GM21737 (cell line): ENCODE data around the gene FOXO3.

ENCODE experiments used
- ATAC-seq: cut with Tn5 transposase; IDR thresholded peaks from one replicate; pipeline ENCODE4 v1.9.1; 2021; ENCODE audit warnings: mild to moderate bottlenecking, moderate library complexity; ENCODE audit not compliant: unreplicated experiment

The FOXO3 gene

DNA sequence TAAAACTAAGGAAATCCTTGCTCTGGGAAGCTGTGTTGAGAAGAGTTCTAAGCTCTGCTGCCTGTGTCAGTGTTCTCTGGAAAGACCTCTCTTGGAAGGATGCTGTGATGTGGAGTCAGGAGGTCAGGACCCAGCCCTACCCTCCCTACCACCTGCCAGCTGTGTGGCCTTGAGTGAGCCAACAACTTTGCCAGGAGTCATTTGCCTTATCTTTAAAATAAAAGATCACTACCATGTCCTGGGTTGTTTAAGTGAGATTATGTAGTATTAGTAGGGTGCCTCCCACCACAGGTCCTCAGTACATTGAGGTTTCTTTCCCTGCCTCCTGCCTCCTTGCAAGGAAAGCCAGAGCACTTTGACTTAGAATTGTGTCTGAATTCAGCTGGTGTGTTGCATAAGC is 64.9 kb downstream of the FOXO3 start:
- no peak for ATAC-seq

GRCh38 chr6:108626777-108627176 is 66.1 kb downstream of the FOXO3 start:
- no peak for ATAC-seq

- no peak for ATAC-seq
Observed at GRCh38 chr6:108627692-108628550, 67.2 kb downstream of the FOXO3 start.

DNA sequence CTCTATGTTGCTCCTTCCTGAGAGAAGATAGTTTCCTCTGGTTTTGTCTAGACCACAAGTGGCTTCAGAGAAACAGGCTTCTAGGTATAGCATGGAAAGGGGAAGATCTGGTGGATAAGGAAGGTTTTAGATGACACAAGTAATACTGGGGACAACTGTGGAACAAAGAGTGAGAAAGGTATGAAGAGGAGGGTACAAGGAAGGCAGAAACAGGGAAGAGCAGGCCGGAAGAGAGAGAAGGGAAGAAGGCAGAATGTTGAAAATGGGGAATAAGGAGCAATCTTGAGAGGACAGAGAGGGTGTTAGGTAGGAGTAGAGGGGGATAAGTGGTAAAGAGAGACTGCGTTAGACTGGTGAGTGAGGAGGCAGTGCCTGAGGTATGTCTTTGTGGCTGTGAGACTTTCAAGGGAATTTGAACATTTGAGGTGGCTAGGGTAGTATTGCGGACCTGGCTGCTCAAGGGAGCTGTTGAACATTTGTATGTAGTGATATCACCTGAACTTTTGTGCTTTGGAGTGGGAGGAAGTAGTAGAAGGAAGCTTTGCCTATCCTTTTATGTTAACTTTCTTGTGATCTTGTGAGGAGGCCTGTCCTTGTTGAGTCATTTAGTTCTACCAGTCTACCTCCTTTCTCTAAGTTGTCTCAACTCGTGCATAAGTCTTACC is 69.5 kb downstream of the FOXO3 start:
- ATAC-seq = no peak

DNA sequence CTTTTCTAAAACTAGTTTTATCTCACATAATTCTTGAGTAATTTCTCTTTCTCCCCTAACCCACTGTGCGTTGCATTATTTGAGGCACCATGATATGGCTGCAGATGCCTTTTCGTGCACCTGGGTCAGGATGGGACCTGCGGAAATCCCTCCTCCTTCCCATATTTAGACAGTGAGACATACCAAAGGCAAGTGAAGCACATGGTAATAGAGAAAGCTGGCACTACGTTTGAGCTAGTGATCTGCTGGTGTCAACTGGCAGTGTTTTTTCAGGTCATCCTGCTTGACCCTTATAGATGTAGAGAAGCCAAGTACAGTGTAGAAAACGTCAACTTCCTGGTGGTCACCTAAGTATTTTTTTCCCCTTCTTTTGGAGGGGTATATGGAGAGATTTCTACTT is 71.7 kb downstream of the FOXO3 start:
- ATAC-seq = no peak

DNA sequence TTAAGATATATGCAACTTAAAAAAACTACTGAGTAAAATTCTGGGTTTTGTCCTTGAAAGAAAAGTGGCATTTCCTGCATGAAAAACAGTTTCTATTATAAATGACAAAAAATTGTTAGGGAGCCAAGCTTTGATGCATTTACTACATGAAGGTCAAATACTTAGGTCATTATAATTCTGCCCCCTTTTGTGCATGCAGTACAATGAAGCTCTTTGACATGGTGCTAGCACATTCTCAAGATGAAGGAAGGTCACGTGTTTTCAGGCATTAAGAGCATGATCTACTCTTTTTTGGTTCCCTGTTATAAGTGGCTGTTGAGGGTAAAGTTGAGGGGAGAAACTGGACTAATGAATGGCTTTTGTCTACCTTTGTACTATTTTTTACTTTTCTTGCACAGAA is 72.7 kb downstream of the FOXO3 start:
- no peak for ATAC-seq

DNA sequence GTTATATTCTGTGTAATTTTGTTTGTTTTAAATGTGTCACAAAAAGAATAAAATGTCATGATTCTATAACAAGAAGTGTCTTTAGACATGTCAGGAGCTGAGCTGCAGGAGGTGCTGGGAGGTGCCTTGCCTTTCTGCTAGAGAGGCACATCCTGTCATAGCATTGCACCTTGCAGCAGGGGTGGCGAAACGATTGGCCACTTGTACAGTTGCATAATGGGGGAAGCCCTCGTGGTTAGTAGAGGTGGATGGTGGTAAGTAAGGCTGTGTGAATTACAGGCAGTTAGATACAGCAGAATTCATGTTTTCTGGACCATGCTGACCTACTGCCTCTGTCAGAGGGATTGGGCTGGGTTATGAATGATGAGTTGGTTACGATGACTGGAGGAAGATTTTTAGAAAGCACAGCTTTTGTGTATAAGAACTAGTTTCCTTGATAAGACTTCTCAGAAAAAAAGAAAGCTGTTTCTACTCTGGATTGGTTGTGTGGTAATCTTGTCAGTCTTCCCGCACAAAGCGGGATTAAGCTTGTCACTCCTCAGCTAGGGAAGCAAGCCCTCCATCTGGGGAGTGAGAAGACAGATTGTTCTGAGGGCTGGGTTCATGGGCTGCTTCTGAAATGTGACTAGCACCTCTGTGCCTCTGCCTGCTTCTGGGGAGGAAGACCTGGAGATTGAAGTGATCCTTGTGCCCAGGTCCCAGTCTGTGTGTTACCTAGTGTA is 74.9 kb downstream of the FOXO3 start:
- ATAC-seq = no peak

GRCh38 chr6:108637963-108638362 is 77.2 kb downstream of the FOXO3 start:
- no peak for ATAC-seq

DNA sequence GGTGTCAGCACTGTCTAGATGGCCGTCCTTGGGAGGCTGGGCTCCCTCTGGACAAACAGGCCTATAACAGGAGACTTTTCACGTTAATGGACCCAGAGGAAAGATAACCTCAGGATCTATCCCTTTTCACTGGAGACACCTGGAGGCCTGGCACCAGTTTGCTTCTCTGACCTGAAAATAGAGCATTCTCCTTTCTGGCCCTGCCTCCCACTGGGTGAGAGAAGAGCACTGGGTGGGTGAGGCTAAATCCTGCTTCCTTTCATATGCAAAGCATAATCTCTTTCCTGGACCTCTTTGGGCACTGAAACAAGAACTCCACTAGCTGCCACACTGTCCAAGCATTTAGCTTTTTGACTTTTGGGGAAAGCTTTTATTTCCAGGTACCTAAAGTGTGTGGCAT is 78.3 kb downstream of the FOXO3 start:
- no peak for ATAC-seq

DNA sequence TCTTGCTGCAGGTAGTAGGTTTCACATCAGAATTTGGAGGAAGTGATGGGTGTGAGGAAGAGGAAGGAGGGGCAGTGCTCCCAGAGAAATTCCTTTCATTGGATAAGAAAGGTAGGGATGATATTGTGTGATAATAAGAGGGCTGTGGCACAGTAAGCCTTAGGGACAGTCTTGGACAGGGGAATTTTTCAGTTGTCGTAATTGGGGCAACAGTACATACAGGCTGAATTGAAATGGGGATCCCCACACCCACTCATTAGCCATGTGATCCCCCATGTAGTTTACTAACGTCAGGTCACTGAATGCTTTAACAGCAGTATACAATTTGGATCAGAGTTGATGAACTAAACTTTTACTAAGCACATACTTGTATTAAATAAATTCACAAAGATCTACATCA is 79.4 kb downstream of the FOXO3 start:
- ATAC-seq = no peak

DNA sequence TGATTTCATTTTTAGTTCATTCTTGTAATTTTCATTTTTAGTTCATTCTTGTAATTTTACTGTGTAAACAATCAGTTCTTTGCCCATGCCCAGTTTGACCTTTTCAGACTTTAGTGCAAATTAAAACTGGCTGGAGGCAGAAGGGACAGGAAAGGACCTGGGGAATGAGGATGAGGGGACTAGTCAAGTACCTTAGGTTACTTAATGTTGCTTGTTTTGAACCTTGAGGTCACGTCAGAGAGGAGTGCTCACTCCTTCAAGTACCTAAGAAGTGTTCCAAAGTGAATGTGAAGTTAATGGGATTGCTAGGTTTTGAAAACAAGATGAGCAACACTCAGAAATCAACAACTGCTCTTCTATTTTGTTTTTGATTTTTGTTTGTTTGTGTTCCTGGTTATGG is 82.5 kb downstream of the FOXO3 start:
- ATAC-seq = no peak

- ATAC-seq = no peak
Observed at GRCh38 chr6:108644252-108644651, 83.5 kb downstream of the FOXO3 start.

- ATAC-seq = no peak
Observed at GRCh38 chr6:108648191-108648590, 87.5 kb downstream of the FOXO3 start.

- no peak for ATAC-seq
Observed at GRCh38 chr6:108650325-108650724, 89.6 kb downstream of the FOXO3 start.

- ATAC-seq = no peak
Observed at GRCh38 chr6:108650781-108651180, 90.1 kb downstream of the FOXO3 start.

GRCh38 chr6:108651340-108652227 is 90.9 kb downstream of the FOXO3 start:
- ATAC-seq = no peak

GRCh38 chr6:108652375-108652774 is 91.7 kb downstream of the FOXO3 start:
- no peak for ATAC-seq

DNA sequence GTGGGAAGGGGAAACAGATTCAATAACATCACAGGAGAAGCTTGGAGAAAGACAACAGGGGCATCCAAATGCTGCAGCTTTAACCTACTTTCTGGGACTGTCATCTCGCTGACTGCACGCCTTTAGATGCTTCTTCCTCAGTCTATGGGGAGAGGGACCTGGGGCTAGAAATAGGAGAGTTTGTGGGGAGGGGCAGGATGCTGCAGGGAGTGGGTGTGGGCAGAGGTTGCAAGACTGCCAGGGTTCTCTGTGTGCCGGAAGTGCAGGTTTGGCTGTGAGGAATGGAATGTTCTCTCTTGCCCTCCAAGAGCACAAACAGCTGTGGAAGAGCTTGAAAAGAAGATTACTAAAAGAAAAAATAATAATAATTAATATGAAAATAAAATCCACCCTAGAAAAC is 93.2 kb downstream of the FOXO3 start:
- ATAC-seq = no peak

GRCh38 chr6:108654465-108655106 is 93.9 kb downstream of the FOXO3 start:
- ATAC-seq = no peak
